IPS-18a (cell line): ENCODE data around the gene NEAT1.

Source experiments
- H3K27ac ChIP-seq: one replicate; pipeline ENCODE4 v1.5.1; 2013; ENCODE audit warnings: low read length
- H3K27me3 ChIP-seq: one replicate; pipeline ENCODE4 v1.6.1; 2013; ENCODE audit warnings: mild to moderate bottlenecking, low read length; ENCODE audit not compliant: control insufficient read depth, insufficient read depth
- H3K36me3 ChIP-seq: one replicate; pipeline ENCODE4 v1.6.1; 2013; ENCODE audit warnings: low read depth, low read length; ENCODE audit not compliant: control insufficient read depth
- H3K4me1 ChIP-seq: one replicate; pipeline ENCODE4 v1.6.1; 2013; ENCODE audit warnings: low read depth, low read length; ENCODE audit not compliant: control insufficient read depth
- H3K4me3 ChIP-seq: one replicate; pipeline ENCODE4 v1.5.1; 2013; ENCODE audit warnings: low read length
- H3K9ac ChIP-seq: one replicate; pipeline ENCODE4 v1.6.1; 2013; ENCODE audit warnings: mild to moderate bottlenecking, low read length, moderate library complexity
- H3K9me3 ChIP-seq: one replicate; pipeline ENCODE4 v1.6.1; 2013; ENCODE audit warnings: low read depth, low read length; ENCODE audit not compliant: control insufficient read depth

The NEAT1 gene

GRCh38 chr11:65478388-65479183, 56.0 kb downstream of the NEAT1 start:
- no peak overlapping the region for H3K27ac ChIP-seq
- no peaks in the 10 kb centered on the region for H3K27me3 ChIP-seq
- H3K9ac ChIP-seq = no peak overlapping the region
- H3K9me3 ChIP-seq = no peaks in the 10 kb centered on the region
- H3K36me3 ChIP-seq = no peaks in the 10 kb centered on the region
- peaks cover 20% of the 10 kb centered on the region for H3K4me1 ChIP-seq
- H3K4me3 ChIP-seq = no peak overlapping the region

- no peaks in the 10 kb centered on the region for H3K9me3 ChIP-seq
- H3K4me3 ChIP-seq = no peak overlapping the region
- peaks cover 20% of the 10 kb centered on the region for H3K4me1 ChIP-seq
- H3K9ac ChIP-seq = no peak overlapping the region
- H3K27ac ChIP-seq = no peak overlapping the region
- H3K27me3 ChIP-seq = no peaks in the 10 kb centered on the region
- no peaks in the 10 kb centered on the region for H3K36me3 ChIP-seq
Observed at GRCh38 chr11:65479184-65480145, 56.9 kb downstream of the NEAT1 start.

GRCh38 chr11:65482306-65482850, 59.8 kb downstream of the NEAT1 start:
- H3K4me1 ChIP-seq = peaks cover 46% of the 10 kb centered on the region
- no peak overlapping the region for H3K9ac ChIP-seq
- no peaks in the 10 kb centered on the region for H3K36me3 ChIP-seq
- no peaks in the 10 kb centered on the region for H3K9me3 ChIP-seq
- H3K4me3 ChIP-seq = no peak overlapping the region
- no peak overlapping the region for H3K27ac ChIP-seq
- no peaks in the 10 kb centered on the region for H3K27me3 ChIP-seq

- Histone ChIP-seq H3K27me3 (no peaks in the 10 kb centered on the region), H3K9ac (peak overlapping the region; percentile 61), H3K4me1 (peaks cover 56% of the 10 kb centered on the region), H3K27ac (peak overlapping the region; percentile 76), H3K36me3 (no peaks in the 10 kb centered on the region), H3K9me3 (no peaks in the 10 kb centered on the region), H3K4me3 (peak overlapping the region; percentile 25)
Observed at GRCh38 chr11:65485920-65486219, 63.3 kb downstream of the NEAT1 start.

- Histone ChIP-seq H3K4me1 (peaks cover 64% of the 10 kb centered on the region), H3K27ac (peak overlapping the region; percentile 93), H3K27me3 (no peaks in the 10 kb centered on the region), H3K9ac (peak overlapping the region; percentile 62), H3K4me3 (peak overlapping the region; percentile 6), H3K36me3 (no peaks in the 10 kb centered on the region), H3K9me3 (no peaks in the 10 kb centered on the region)
Observed at GRCh38 chr11:65486570-65487466, 64.2 kb downstream of the NEAT1 start.

GRCh38 chr11:65487467-65488272, 65.1 kb downstream of the NEAT1 start:
- no peaks in the 10 kb centered on the region for H3K27me3 ChIP-seq
- peak overlapping the region; percentile 34 for H3K4me3 ChIP-seq
- H3K9me3 ChIP-seq = no peaks in the 10 kb centered on the region
- peaks cover 73% of the 10 kb centered on the region for H3K4me1 ChIP-seq
- H3K9ac ChIP-seq = peak overlapping the region; percentile 81
- H3K27ac ChIP-seq = peak overlapping the region; percentile 93
- no peaks in the 10 kb centered on the region for H3K36me3 ChIP-seq

- Histone ChIP-seq H3K4me3 (peak overlapping the region; percentile 34), H3K27ac (peak overlapping the region; percentile 92), H3K9ac (peak overlapping the region; percentile 81), H3K36me3 (no peaks in the 10 kb centered on the region), H3K4me1 (peaks cover 81% of the 10 kb centered on the region), H3K9me3 (no peaks in the 10 kb centered on the region), H3K27me3 (no peaks in the 10 kb centered on the region)
Observed at GRCh38 chr11:65488273-65489034, 65.9 kb downstream of the NEAT1 start.

GRCh38 chr11:65489035-65489705, 66.6 kb downstream of the NEAT1 start:
- peak overlapping the region; percentile 34 for H3K4me3 ChIP-seq
- H3K9me3 ChIP-seq = no peaks in the 10 kb centered on the region
- peak overlapping the region; percentile 92 for H3K27ac ChIP-seq
- H3K36me3 ChIP-seq = no peaks in the 10 kb centered on the region
- H3K27me3 ChIP-seq = no peaks in the 10 kb centered on the region
- peak overlapping the region; percentile 81 for H3K9ac ChIP-seq
- H3K4me1 ChIP-seq = peaks cover 87% of the 10 kb centered on the region

GRCh38 chr11:65489706-65490320, 67.2 kb downstream of the NEAT1 start:
- Histone ChIP-seq H3K27me3 (no peaks in the 10 kb centered on the region), H3K9me3 (no peaks in the 10 kb centered on the region), H3K4me1 (peaks cover 84% of the 10 kb centered on the region), H3K27ac (peak overlapping the region; percentile 92), H3K36me3 (no peaks in the 10 kb centered on the region), H3K9ac (peak overlapping the region; percentile 81), H3K4me3 (peak overlapping the region; percentile 34)
